ENCODE results near the gene NCAM1.

The NCAM1 gene

DNA sequence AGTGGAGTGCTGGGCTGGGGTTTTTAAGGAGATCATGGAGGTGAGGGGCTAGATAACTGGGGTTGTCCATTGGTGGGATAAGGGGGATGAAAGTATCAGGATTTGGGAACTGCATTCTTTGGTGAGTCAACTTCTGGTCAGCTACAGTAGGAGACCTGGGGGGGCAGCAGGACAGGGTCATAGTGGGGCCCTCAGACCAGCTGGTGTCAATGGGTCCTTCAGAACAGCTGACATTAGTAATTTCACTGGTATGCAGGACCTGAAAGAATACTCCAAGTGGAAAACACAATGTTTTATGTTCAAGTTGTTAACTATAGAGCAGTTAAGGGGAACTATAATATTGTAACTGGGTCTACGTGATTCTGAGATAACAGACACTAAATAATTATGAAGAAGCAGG, 350.3 kb downstream of the NCAM1 start:
- DNase-seq: no peak
- Histone ChIP-seq H3K27ac (no peak overlapping the region), H3K36me3 (no peaks in the 10 kb centered on the region), H3K4me3 (ENCODE audit: low read depth, low read length) (no peak overlapping the region), H3K27me3 (ENCODE audit: insufficient read depth, low read depth, severe bottlenecking) (no peaks in the 10 kb centered on the region), H3K9me3 (ENCODE audit: severe bottlenecking) (no peaks in the 10 kb centered on the region)
- TF ChIP-seq, protein P1, sequence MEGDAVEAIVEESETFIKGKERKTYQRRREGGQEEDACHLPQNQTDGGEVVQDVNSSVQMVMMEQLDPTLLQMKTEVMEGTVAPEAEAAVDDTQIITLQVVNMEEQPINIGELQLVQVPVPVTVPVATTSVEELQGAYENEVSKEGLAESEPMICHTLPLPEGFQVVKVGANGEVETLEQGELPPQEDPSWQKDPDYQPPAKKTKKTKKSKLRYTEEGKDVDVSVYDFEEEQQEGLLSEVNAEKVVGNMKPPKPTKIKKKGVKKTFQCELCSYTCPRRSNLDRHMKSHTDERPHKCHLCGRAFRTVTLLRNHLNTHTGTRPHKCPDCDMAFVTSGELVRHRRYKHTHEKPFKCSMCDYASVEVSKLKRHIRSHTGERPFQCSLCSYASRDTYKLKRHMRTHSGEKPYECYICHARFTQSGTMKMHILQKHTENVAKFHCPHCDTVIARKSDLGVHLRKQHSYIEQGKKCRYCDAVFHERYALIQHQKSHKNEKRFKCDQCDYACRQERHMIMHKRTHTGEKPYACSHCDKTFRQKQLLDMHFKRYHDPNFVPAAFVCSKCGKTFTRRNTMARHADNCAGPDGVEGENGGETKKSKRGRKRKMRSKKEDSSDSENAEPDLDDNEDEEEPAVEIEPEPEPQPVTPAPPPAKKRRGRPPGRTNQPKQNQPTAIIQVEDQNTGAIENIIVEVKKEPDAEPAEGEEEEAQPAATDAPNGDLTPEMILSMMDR (IDR thresholded peaks at IDR 0.05; ENCODE audit: low read depth, low read length): no peak

DNA sequence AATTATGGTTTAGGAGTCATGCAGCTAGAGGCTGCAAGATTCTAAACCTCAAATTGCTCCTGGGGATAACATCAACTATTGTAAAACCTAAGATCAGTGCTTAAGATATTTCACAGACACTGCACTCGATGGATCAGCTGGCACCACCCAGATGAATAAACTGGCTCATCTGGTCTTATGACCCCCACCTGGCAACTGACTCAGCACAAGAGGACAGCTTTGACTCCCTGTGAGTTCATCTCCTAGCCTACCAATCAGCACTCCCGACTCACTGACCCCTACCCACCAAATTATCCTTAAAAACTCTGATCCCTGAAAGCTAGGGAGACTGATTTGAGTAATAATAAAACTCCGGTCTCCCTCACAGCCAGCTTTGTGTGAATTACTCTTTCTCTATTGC, 352.4 kb downstream of the NCAM1 start:
- Histone ChIP-seq H3K36me3 (no peaks in the 10 kb centered on the region; the same call in 1 of the 2 replicates), H3K4me3 (ENCODE audit: low read depth, low read length) (peak overlapping the region; percentile 86), H3K27me3 (ENCODE audit: insufficient read depth, low read depth, severe bottlenecking) (no peaks in the 10 kb centered on the region), H3K9me3 (ENCODE audit: severe bottlenecking) (no peaks in the 10 kb centered on the region), H3K27ac (no peak overlapping the region)
- DNase-seq: no peak
- TF ChIP-seq, protein P1 (IDR thresholded peaks at IDR 0.05; ENCODE audit: low read depth, low read length): no peak

DNA sequence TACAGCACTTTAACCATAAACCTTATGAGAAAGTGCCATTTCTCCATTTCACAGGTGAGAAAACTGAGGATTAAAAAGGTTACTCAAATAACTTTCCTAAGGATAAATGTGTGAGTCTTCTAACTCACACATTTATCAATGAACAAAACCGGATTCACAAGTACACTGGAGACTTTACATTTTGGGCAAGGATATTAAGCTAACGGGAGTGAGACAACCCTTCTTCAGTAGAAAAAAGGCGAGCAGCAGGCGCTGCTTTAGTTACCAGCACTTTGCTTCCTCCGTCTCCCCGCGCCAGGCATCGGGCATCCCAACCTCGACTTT, 352.8 kb downstream of the NCAM1 start:
- Histone ChIP-seq H3K27me3 (ENCODE audit: insufficient read depth, low read depth, severe bottlenecking) (no peaks in the 10 kb centered on the region), H3K36me3 (no peaks in the 10 kb centered on the region; the same call in 1 of the 2 replicates), H3K9me3 (ENCODE audit: severe bottlenecking) (no peaks in the 10 kb centered on the region), H3K4me3 (ENCODE audit: low read depth, low read length) (peak overlapping the region; percentile 86), H3K27ac (peak overlapping the region; percentile 47; the same call in 1 of the 2 replicates)
- DNase-seq: no peak
- TF ChIP-seq, protein P1 (IDR thresholded peaks at IDR 0.05; ENCODE audit: low read depth, low read length): no peak

DNA sequence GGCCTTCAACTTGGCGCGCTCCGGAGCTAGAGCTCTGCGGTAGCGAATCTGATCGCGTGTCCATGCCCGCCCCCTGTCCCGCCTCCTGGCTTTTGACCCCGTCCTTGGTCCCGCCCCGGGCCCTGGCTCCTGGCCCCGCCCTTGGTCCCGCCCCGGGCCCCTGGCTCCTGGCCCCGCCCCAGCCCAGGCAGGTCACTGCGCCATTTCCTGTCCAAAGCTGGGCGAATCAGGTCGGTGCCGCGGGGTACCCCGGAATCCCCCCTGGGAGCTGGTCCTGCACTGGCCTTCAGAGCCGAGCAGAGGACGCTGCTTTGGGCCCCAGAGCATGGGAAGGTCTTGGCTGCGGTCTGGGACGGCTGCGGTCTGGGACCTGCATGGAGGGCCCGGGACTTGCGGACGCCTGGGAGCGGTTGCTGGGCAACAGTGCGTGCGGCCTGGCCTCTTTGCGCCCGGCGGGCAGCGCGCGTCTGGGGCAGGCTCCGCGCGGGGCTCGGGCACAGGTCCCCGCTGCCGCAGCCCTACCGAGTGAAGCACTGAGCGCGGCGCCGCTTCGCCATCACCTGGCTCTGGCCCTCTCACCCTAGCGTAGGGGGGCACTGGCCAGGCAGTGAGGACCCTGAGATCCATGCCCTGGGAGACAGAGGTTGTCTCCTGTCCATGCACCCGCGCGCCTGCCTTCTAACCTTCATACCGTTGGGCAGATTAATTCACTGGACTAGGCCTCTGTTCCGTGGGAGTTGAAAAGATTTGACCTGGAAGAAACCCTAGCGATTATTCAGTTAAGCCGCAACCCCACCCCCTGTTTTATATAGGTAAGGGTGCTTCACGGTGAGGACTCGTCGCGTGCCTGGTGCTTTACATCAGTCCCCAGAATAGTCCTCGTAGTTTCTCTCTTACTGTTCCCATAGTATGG, 353.4 kb downstream of the NCAM1 start, which contains the start of gene TTC12:
TTC12 (plus strand) TSS at position 195 of the 913 bp plus-strand sequence. CDS start 1,675 bp downstream, outside the sequence.
- DNase-seq: peak; percentile 95
- no peaks in the 10 kb centered on the region for H3K27me3 ChIP-seq (ENCODE audit: insufficient read depth, low read depth, severe bottlenecking)
- H3K36me3 ChIP-seq: no peaks in the 10 kb centered on the region; the same call in 1 of the 2 replicates
- peak within 1 kb of the TSS; percentile 86 for H3K4me3 ChIP-seq (ENCODE audit: low read depth, low read length)
- TF ChIP-seq, protein P1 (IDR thresholded peaks at IDR 0.05; ENCODE audit: low read depth, low read length): no peak
- H3K9me3 ChIP-seq (ENCODE audit: severe bottlenecking): no peaks in the 10 kb centered on the region
- peak within 1 kb of the TSS; percentile 72 for H3K27ac ChIP-seq

DNA sequence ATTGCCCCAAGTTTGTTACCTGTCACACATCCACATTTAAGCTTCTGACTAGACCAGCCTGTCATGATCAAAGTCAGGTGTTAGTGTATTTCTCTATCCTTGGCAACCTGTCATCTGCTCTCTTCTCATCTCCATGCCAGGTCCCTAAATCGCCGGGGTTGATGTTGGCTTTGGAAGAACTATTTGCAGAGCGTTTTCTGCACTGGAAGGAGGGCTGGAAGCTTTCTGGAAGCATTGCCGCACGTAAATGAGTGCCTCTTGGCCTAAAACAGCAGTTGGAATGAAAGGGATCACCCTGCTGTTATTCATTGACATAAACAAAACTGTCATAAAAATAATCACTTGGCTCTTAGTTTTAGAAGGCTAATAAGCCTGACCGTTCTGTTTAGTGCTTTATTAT, 354.6 kb downstream of the NCAM1 start:
- Histone ChIP-seq H3K36me3 (no peaks in the 10 kb centered on the region; the same call in 1 of the 2 replicates), H3K4me3 (ENCODE audit: low read depth, low read length) (no peak overlapping the region), H3K27me3 (ENCODE audit: insufficient read depth, low read depth, severe bottlenecking) (no peaks in the 10 kb centered on the region), H3K27ac (no peak overlapping the region), H3K9me3 (ENCODE audit: severe bottlenecking) (no peaks in the 10 kb centered on the region)
- TF ChIP-seq, protein P1 (IDR thresholded peaks at IDR 0.05; ENCODE audit: low read depth, low read length): no peak
- no peak for DNase-seq

All from WERI-Rb-1 (cell line).